GM03348 (cell line): Measurements from ENCODE around the gene PHRF1.

ENCODE experiments used
- DNase-seq: peaks from one replicate; pipeline ENCODE4 v3.0.0; 2012; ENCODE audit warnings: low spot score

The PHRF1 gene

GRCh38 chr11:656866-657265 lies 80.6 kb downstream of the PHRF1 start:
- no peak for DNase-seq

DNA sequence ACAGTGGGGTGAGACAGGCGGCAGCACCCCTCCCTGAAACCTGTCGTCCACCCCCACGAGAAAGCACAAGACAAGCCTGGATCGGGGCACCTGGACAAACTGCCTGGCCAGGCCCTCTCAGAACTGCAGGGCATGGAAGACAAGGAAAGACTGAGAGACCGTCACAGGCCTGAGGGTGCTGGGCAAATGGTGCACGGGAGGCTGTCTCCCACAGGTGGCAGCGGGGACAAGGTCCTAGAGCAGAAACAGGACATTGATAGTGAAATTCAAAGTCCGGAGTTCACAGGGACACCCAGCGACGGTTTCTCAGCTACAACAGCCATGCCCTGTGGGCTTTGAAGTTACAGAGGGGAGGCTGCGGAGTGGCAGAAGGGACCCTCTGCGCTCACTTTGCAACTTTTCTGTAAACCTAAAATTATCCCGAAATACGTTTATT lies 81.4 kb downstream of the PHRF1 start:
- no peak for DNase-seq

- no peak for DNase-seq
Observed at GRCh38 chr11:659532-660085, 83.3 kb downstream of the PHRF1 start.

DNA sequence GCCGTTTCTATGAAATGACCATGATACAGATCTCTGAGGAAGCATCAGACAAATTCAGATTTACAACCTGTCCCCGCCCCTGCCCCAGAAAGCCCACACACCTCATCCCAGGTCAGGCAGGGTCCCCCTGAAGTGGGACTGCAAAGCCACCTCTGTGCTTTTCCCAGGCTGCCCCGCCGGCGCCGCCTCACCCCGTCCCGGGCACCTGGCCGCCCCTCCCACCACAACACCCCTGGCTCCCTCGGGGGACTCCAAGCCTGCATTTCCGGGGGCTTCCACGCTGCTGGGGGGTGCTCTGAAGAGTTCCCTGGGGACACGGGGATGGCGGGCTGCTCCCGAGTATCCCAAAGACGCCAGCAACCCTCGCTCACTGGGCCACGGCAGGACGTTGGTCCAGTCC lies 84.0 kb downstream of the PHRF1 start:
- DNase-seq, result no peak

- DNase-seq, result no peak
Observed at GRCh38 chr11:660681-661444, 84.6 kb downstream of the PHRF1 start.
